B cell (primary cell): ENCODE measurements around the gene GNA12. TPM values are rescaled to one million over a fixed set of nuclear protein-coding genes. Genes with fewer than 3 reads are reported as not detected.
"Not testable (repeated sequence)": the region's sequence is repeated elsewhere in the genome, so short reads cannot be mapped to it uniquely, and the experiment has no call there.

Experiments used
- ATAC-seq: fragments of 200-7000 bp; cut with Tn5 transposase; one replicate; pipeline ENCODE4 v1.10.0; 2021; ENCODE audit warnings: low read depth, mild to moderate bottlenecking, moderate number of reproducible peaks, moderate library complexity
- CTCF ChIA-PET: fragments of 350-600 bp; sonication (Branson Sonifier 250); formaldehyde crosslinking; loops from one replicate; lab custom pipeline; 2021; ENCODE audit warnings: antibody characterized with exemption, inconsistent platforms; lab: Charles Lee
- POLR2A ChIA-PET: fragments of 350-600 bp; sonication (Branson Sonifier 250); formaldehyde crosslinking; loops from one replicate; lab custom pipeline; 2021; ENCODE audit warnings: antibody characterized with exemption; lab: Charles Lee
- DNase-seq: peaks from one replicate; pipeline ENCODE4 v3.0.0; 2013
- H2AFZ ChIP-seq: 2 replicates; pipeline ENCODE4 v1.6.1; 2012; ENCODE audit warnings: mild to moderate bottlenecking, low read depth, low read length; ENCODE audit not compliant: insufficient read depth, poor library complexity, severe bottlenecking
- H3K27ac ChIP-seq, 2 donors: 1 replicate in 1 of 2; 2 replicates in 1 of 2; pipeline ENCODE4 v1.5.1; 2012 to 2013; ENCODE audit warnings: low read length in 2 of 2, mild to moderate bottlenecking in 2 of 2, moderate library complexity in 1 of 2
- H3K27me3 ChIP-seq, 4 experiments: fragments of 200-600 bp in 1 of 4; sonication (generic) in 1 of 4; replicated peaks in 1 of 4; 1 replicate in 2 of 4; 2 replicates in 2 of 4; pipeline versions ENCODE4 v1.6.1 to v1.7.0; 2013 to 2016; ENCODE audit warnings: low read length in 3 of 4, mild to moderate bottlenecking in 2 of 4, mixed read lengths in 1 of 4, moderate library complexity in 1 of 4; ENCODE audit not compliant: insufficient read depth in 4 of 4, control insufficient read depth in 3 of 4; ENCODE audit errors: control extremely low read depth in 1 of 4
- H3K36me3 ChIP-seq, 2 experiments: replicated peaks in 1 of 2; 1 replicate in 1 of 2; 2 replicates in 1 of 2; pipeline versions ENCODE4 v1.6.1 to v1.7.1; 2013; ENCODE audit warnings: low read length in 1 of 2; ENCODE audit not compliant: insufficient read depth in 2 of 2, control insufficient read depth in 1 of 2; ENCODE audit errors: control extremely low read depth in 1 of 2, extremely low read depth in 1 of 2
- H3K4me1 ChIP-seq, 2 donors: fragments of 200-600 bp in 1 of 2; sonication (generic) in 1 of 2; 1 replicate in 1 of 2; 2 replicates in 1 of 2; pipeline versions ENCODE4 v1.5.1 to v1.6.1; 2013 to 2017; ENCODE audit warnings: low read length in 2 of 2; ENCODE audit not compliant: control insufficient read depth in 2 of 2, insufficient read depth in 2 of 2
- H3K4me2 ChIP-seq: replicated peaks from 2 replicates; pipeline ENCODE3; 2012; ENCODE audit warnings: mild to moderate bottlenecking, low read depth, low read length; ENCODE audit not compliant: poor library complexity, severe bottlenecking
- H3K4me3 ChIP-seq, 5 experiments: fragments of 200-600 bp in 1 of 5; sonication (generic) in 1 of 5; 1 replicate in 3 of 5; 2 replicates in 2 of 5; pipeline versions ENCODE4 v1.5.1 to v1.7.0; 2011 to 2016; ENCODE audit warnings: low read length in 4 of 5, mild to moderate bottlenecking in 4 of 5, low read depth in 2 of 5, control low read depth in 1 of 5, moderate library complexity in 1 of 5; ENCODE audit not compliant: insufficient read depth in 1 of 5; ENCODE audit errors: control extremely low read depth in 1 of 5, extremely low read depth in 1 of 5
- H3K79me2 ChIP-seq: fragments of 200-600 bp; sonication (generic); one replicate; pipeline ENCODE4 v1.6.0; 2016; ENCODE audit warnings: low read length; ENCODE audit not compliant: control insufficient read depth, insufficient read depth
- H3K9ac ChIP-seq: fragments of 200-600 bp; sonication (generic); 2 replicates; pipeline ENCODE4 v1.6.1; 2017; ENCODE audit warnings: mild to moderate bottlenecking, low read length, moderate library complexity
- H3K9me3 ChIP-seq, 3 donors: one replicate each; pipeline versions ENCODE4 v1.6.1 to v1.7.1; 2013; ENCODE audit warnings: low read length in 2 of 3; ENCODE audit not compliant: control insufficient read depth in 2 of 3, insufficient read depth in 1 of 3; ENCODE audit errors: control extremely low read depth in 1 of 3
- H4K20me1 ChIP-seq: 2 replicates; pipeline ENCODE4 v1.6.0; 2012; ENCODE audit warnings: mild to moderate bottlenecking, low read length; ENCODE audit not compliant: insufficient read depth, control insufficient read depth, poor library complexity, severe bottlenecking
- H3K27ac Mint-ChIP-seq: one replicate; pipeline ENCODE4 v1.8.0; 2021; ENCODE audit warnings: mixed read lengths
- H3K27me3 Mint-ChIP-seq: one replicate; pipeline ENCODE4 v1.8.0; 2021; ENCODE audit warnings: mixed read lengths
- H3K4me1 Mint-ChIP-seq: one replicate; pipeline ENCODE4 v1.8.0; 2021; ENCODE audit warnings: mixed read lengths
- H3K4me3 Mint-ChIP-seq: one replicate; pipeline ENCODE4 v1.8.0; 2021; ENCODE audit warnings: mixed read lengths
- H3K9me3 Mint-ChIP-seq: one replicate; pipeline ENCODE4 v1.8.0; 2022; ENCODE audit warnings: mixed read lengths; ENCODE audit not compliant: insufficient read depth
- CTCF ChIP-seq: fragments of 200-600 bp; IDR thresholded peaks from one replicate; pipeline ENCODE4 v1.8.0; 2022; ENCODE audit warnings: antibody characterized with exemption, mild to moderate bottlenecking
- EZH2 ChIP-seq: IDR thresholded peaks from 2 replicates; pipeline ENCODE4 v1.6.1; 2012; ENCODE audit warnings: borderline replicate concordance, low read depth, mild to moderate bottlenecking, moderate library complexity, low read length; ENCODE audit not compliant: insufficient read depth, poor library complexity, severe bottlenecking
- WGBS: methylation state at CpG from one replicate; pipeline ENCODE4 v1.1.5; 2013; ENCODE audit warnings: missing lambda C conversion rate; ENCODE audit not compliant: insufficient coverage; 5-methylcytosine and 5-hydroxymethylcytosine counted together
- intact Hi-C: fragments of 100-400 bp; cut with micrococcal nuclease; formaldehyde crosslinking; loops from one replicate; pipeline ENCODE4 v1.10.0; 2022
- polyA plus RNA-seq: library from polyadenylated mRNA; depleted of rRNA; stranded (reverse); fragments of >200 nt; gene quantifications from 2 replicates; pipeline ENCODE4 v1.2.3, GENCODE V29; 2012
- total RNA-seq, 2 donors: library from RNA; stranded (reverse); fragments of 120-200 nt in 1 of 2; gene quantifications; 1 replicate in 1 of 2; 2 replicates in 1 of 2; pipeline versions ENCODE4 v1.2.3 to v1.2.4, GENCODE V29; 2013 to 2022

The GNA12 gene
- total and polyA plus RNA-seq, 2 donors (not counting 1 experiment from before 2014, with no cell fraction given): 34.6 to 110 TPM

- H3K79me2 ChIP-seq: no peaks in the 10 kb centered on the region
- no peak overlapping the region for H3K9ac ChIP-seq
- Mint-ChIP-seq H3K27me3 (peaks cover 24% of the 10 kb centered on the region), H3K4me3 (no peak overlapping the region), H3K9me3 (no peaks in the 10 kb centered on the region), H3K4me1 (peaks cover 11% of the 10 kb centered on the region), H3K27ac (no peak overlapping the region)
- H3K27ac ChIP-seq: no peak overlapping the region
- H3K4me2 ChIP-seq: no peak overlapping the region
- DNase-seq (no peak), ATAC-seq (no peak)
- WGBS: 87% methylated on average over 13 of the region's 14 CpGs
- intact Hi-C loops: no loop called here
- ChIA-PET POLR2A (no interaction called here), CTCF (interaction anchor here (1.3 to 4.2 kb wide), 2 partner anchors 16 to 241 kb away, joined by 3 to 26 read pairs; no protein-coding TSS in a partner anchor)
- H3K36me3 ChIP-seq: no peaks in the 10 kb centered on the region
- H3K27me3 ChIP-seq: peaks cover 0 to 27% (median 14%) of the 10 kb centered on the region in 4 experiments
- H3K4me1 ChIP-seq: peaks cover 17 to 21% of the 10 kb centered on the region in 2 donors
- H3K4me3 ChIP-seq: no peak overlapping the region
- peaks cover 0 to 10% (median 0%) of the 10 kb centered on the region in 3 donors for H3K9me3 ChIP-seq
- H4K20me1 ChIP-seq: no peaks in the 10 kb centered on the region
- no peak overlapping the region for H2AFZ ChIP-seq
- TF ChIP-seq CTCF: no peak
- no peak for TF ChIP-seq EZH2
These were observed 151.6 kb downstream of the GNA12 start for GRCh38 chr7:2692543-2692942.

- intact Hi-C loops, H3K4me2 ChIP-seq, H3K36me3 ChIP-seq, H3K27ac Mint-ChIP-seq, H3K9ac ChIP-seq, H3K27ac ChIP-seq, H4K20me1 ChIP-seq, H3K9me3 ChIP-seq, ATAC-seq, DNase-seq, H3K4me3 ChIP-seq, H2AFZ ChIP-seq, POLR2A ChIA-PET, H3K4me3 Mint-ChIP-seq, H3K9me3 Mint-ChIP-seq, H3K79me2 ChIP-seq: not testable (repeated sequence)
- Mint-ChIP-seq H3K27me3 (peaks cover 24% of the 10 kb centered on the region), H3K4me1 (peaks cover 11% of the 10 kb centered on the region)
- H3K27me3 ChIP-seq: peaks cover 0 to 32% (median 18%) of the 10 kb centered on the region in 4 experiments
- 96% methylated on average over 18 of the region's 23 CpGs for WGBS
- peaks cover 17 to 21% of the 10 kb centered on the region in 2 donors for H3K4me1 ChIP-seq
- CTCF ChIA-PET: interaction anchor here (1.2 to 4.2 kb wide), 3 partner anchors 17 to 240 kb away, joined by 3 to 26 read pairs (median 3); no protein-coding TSS in a partner anchor
These were observed 152.1 kb downstream of the GNA12 start for GRCh38 chr7:2691932-2692439.
